ENCODE data around the gene PIN1.
A peak's percentile ranks its signal among the peaks of the same experiment; 100 is the strongest.
"Not testable (repeated sequence)": the region's sequence is repeated elsewhere in the genome, so short reads cannot be mapped to it uniquely, and the experiment has no call there.

The PIN1 gene

DNA sequence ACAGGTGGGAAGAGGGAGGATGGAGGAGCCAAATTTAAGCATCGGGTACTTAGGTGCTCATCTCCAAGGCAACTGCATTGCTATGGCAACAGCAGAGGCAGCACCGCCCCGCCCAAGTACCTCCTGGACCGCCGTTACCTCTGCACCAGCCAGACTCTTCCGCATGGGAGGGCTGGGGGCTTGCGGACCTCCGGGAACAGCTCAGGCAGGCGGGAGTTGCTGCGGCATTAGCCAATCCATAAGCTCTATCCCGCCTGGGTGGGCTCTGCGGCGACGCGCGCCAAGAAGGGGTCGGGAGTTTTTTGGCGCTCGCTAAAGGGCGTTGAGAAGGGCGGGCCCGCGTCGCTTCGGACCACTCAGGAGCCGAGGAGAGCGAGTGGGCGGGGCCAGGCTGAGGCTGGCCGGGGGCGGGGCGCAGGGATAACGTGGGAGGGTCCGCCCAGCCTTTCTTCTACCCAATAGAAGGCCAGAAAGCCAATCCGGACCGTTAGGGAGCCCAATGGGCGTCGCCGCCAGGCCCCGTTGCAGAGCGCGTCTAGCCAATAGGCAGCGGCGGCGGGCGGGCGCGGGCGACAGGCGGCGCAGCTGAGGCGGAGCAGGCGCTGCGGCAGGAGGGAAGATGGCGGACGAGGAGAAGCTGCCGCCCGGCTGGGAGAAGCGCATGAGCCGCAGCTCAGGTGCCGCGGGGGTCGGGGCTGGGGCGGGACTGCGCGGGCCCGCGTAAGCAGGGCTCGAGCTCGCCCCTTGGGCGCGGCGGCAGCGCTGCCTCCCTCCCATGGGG is at the start of gene PIN1:
Gene PIN1, plus strand, starts transcription at position 593 of the 781 bp plus-strand sequence. Its CDS starts 27 bp downstream, at position 620.
- DNase-seq (ENCODE audit: low read depth) = peak; percentile 98

DNA sequence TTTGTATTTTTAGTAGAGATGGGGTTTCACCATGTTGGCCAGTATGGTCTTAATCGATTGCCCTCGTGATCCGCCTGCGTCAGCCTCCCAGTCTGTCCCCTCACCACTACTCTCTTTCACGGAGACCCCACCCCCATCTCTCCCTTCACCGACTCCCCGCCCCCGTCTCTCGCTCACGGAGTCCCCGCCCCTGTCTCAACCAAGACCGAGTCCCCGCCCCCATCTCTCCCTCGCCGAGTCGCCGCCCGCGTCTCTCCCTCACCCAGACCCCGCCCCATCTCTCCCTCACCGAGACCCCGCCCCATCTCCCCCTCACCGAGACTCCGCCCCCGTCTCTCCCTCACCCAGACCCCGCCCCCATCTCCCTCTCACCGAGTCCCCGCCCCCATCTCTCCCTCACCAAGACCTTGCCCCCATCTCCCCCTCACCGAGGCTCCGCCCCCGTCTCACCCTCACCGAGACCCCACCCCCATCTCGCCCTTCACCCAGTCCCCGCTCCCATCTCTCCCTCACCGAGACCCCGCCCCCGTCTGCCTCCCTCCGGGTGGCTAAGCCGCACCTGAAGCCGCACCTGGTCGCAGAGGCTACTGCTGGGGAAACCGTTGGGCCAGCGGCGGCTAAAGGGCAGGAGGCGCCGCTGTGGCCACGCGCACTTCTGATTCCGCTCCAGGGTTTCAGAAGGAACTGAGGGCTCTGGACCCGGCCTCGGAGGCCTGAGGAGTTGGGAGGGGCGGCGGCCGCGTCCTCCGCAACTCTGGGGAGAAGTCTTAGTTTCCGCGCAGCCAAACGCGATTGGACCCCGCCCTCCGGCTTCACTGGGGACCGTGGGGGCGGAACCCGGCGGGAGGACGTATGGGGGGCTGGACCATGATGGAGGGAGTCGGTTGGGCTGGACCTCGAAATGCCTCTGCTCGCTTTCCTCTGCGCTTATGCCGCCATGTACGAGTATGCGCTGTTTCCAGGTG is 49.5 kb upstream of the PIN1 start:
- DNase-seq (ENCODE audit: low read depth) = peak; percentile 96

DNA sequence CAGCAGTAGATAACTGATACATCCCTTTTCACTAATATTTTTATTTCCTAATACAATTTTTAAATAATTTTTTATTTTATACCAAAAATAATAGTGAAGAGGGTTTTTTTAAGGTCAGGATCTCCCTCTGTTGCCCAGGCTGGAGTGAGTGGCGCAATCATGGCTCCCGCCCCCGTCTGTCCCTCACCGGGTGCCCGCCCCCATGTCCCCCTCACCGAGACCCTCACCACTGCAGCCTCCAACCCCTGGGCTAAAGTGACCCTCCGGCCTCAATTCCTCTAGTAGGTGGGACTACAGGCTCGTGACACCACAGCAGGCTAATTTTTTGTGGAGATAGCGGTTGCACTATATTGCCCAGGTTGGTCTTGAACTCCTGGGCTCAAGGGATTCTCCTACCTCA is 48.8 kb upstream of the PIN1 start:
- DNase-seq (ENCODE audit: low read depth) = no peak

GRCh38 chr19:9786819-9787218 is 48.3 kb upstream of the PIN1 start:
- no peak for DNase-seq (ENCODE audit: low read depth)

DNA sequence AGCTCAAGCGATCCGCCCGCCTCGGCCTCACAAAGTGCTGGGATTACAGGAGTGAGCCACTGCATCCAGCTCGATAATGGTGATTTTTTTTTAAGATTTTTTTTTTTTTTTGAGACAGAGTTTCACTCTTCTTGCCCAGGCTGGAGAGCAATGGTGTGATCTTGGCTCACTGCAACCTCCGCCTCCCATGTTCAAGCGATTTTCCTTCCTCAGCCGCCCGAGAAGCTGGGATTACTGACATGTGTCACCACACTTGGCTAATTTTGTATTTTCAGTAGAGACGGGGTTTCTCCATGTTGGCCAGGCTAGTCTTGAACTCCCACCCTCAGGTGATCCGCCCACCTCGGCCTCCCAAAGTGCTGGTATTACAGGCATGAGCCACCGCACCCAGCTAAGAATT is 46.5 kb upstream of the PIN1 start:
- DNase-seq (ENCODE audit: low read depth) = not testable (repeated sequence)

- no peak for DNase-seq (ENCODE audit: low read depth)
Observed at GRCh38 chr19:9789066-9789465, 46.1 kb upstream of the PIN1 start.

DNA sequence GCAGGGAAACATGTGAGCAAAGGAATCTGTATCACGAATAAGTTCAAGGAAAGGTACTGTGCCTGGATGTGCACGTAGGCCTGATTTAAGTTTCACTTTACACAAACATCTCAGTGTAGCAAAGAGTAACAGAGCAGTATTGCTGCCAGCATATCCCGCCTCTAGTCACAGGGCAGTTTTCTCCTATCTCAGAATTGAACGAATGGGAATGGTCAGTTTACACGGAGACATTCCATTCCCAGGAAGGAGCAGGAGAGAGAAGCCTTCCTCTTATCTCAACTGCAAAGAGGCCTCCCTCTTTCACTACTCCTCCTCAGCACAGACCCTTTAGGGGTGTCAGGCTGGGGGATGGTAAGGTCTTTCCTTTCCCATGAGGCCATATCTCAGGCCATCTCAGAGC is 45.5 kb upstream of the PIN1 start:
- not testable (repeated sequence) for DNase-seq (ENCODE audit: low read depth)

DNA sequence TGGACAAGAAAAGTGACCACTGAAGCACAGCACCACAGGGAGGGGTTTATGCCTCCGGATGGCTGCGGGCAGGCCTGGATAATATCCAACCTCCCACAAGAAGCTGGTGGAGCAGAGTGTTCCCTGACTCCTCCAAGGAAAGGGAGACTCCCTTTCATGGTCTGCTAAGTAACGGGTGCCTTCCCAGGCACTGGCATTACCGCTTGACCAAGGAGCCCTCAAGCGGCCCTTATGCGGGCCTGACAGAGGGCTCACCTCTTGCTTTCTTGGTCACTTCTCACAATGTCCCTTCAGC is 44.1 kb upstream of the PIN1 start:
- not testable (repeated sequence) for DNase-seq (ENCODE audit: low read depth)

DNA sequence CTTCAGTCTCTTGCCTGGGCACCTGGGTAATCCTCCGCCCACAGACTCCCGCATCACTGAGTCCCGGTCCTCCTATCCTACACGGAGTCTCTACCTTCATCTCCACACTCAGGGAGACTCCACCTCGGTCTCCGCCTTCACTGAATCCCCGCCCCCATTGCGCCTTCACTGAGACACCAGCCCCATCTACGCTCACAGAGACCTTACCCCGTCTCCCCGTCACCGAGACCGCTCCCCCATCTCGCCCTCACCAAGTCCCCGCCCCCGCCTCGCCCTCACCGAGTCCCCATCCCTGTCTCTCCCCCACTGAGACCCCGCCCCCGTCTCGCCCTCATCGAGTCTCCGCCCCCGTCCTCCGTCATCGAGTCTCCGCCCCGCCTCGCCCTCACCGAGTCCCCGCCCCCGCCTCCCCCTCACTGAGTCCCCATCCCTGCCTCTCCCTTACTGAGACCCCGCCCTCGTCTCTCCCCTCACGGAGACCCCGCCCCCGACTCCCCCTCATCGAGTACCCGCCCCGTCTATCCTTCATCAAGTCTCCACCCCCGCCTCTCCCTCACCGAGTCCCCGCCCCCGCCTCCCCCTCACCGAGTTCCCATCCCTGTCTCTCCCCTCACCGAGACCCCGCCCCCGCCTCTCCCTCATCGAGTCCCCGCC is 43.4 kb upstream of the PIN1 start:
- DNase-seq (ENCODE audit: low read depth) = peak; percentile 94

GRCh38 chr19:9792206-9793070 is 42.7 kb upstream of the PIN1 start:
- peak; percentile 92 for DNase-seq (ENCODE audit: low read depth)

DNA sequence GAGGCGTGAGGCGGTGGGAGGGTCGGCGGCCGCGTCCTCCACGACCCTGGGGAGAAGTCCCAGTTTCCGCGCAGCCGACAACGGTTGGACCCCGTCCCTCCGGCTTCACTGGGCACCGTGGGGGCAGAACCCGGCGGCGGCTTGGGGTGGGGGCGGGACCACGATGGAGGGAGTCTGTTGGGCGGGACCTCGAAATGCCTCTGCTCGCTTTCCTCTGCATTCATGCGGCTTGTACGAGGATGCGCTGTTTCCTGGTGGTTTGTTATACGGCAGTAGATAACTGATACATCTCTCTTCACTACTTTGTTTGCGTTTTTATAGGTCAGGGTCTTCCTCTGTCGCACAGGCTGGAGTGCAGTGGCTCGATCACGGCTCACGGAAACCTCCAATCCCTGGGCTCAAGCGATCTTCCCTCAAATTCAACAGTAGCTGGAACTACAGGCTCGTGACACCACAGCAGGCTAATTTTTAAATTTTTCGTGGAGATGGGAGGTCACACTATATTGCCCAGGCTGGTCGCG is 42.0 kb upstream of the PIN1 start:
- peak; percentile 35 for DNase-seq (ENCODE audit: low read depth)

GRCh38 chr19:9796113-9796773 is 38.9 kb upstream of the PIN1 start:
- peak; percentile 66 for DNase-seq (ENCODE audit: low read depth)

GRCh38 chr19:9797871-9798270 is 37.2 kb upstream of the PIN1 start:
- no peak for DNase-seq (ENCODE audit: low read depth)

DNA sequence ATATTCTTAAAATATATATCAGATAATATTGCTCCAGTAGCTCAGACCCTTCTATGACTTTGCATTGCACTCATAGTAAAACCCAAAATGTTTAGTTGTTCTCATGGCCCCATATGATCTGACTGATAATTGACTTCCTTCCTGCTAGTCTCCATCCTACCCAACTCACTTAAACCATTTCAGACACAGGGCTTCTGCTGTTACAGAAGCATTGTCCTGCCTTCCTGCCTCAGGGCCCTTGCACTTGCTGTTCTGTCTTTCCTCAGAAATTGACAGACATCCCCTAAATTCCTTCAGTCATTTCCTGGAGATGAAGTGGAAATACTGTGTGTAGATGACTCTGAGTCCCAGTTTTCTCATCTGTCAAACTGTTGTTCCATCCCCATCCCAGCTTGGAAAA is 36.0 kb upstream of the PIN1 start:
- DNase-seq (ENCODE audit: low read depth) = no peak

DNA sequence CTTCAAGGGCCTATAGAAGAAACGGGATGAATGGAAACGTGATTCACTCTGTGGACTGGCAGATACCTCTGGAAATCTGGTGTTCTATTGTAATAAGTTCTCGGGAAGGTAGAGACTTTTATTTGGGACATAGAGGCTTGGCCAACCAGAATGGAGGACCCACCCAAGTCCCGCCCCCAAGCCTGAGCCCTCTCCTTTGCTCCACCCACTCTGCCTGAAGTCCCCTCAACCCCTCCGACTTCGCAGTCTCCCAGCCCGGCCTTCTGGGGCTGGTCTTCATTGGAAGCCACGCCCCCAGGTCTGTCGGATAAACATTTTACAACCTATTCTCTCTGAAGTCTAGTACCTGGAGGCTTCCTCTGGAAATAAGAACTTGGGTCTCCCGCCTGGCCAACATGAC is 33.1 kb upstream of the PIN1 start:
- DNase-seq (ENCODE audit: low read depth) = no peak

DNA sequence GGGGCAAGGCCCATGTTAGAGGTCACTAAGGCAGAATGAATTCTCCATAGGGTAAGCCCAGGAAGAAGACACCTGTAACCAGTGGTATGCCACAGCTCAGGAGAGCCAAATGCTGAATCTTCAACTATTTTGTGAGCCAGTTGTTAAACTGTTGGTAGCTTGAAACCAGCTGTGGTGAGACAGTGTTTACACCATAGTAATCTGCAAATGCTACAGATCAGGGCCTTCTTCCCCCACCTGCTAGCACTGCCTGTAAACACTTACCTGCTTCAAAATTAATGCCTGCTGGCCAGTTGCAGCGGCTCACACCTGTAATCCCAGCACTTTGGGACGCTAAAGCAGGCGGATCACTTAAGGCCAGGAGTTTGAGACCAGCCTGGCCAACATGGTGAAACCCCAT is 28.3 kb upstream of the PIN1 start:
- no peak for DNase-seq (ENCODE audit: low read depth)

DNA sequence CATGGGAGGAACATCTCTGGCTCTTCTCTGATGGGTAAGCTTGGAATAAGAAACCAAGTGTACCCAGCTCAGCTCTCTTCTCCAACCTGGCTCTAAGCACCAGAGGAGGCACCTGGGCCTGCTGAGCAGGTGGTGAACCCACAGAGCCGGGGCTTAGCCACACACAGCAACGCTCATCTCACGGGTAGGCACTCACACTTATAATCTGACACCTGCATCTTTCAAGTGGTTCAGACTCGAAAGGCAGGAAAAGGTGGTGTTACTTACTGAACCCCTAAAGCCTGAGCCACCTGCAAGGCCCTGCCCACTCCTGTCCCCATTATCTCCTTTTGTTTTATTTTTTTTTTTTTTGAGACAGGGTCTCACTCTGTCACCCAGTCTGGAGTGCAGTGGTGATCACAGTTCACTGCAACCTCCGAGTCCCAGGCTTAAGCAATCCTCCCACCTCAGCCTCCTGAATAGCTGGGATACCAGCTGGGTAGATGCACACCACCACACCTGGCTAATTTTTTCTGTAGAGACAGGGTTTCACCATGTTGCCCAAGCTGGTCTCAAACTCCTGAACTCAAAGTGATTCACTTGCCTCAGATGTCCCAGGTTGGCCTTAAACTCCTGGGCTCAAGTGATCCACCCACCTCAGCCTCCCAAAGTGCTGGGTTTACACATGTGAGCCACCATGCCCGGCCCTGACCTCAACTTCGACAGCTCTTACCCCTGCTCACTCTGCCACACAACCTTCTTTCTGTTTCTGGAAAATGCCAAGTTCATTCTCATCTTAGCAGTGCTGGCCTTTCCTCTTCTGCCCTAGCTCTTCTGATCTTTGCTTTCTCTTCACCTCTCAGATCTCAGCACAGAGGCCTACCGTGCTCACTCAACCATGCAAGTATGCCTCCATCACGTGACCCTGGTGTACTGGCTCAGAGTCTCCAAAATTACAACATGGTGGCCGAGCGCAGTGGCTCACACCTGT is 26.0 kb upstream of the PIN1 start:
- no peak for DNase-seq (ENCODE audit: low read depth)

- DNase-seq (ENCODE audit: low read depth) = no peak
Observed at GRCh38 chr19:9811139-9811538, 24.0 kb upstream of the PIN1 start.

GRCh38 chr19:9818175-9818733 is 16.9 kb upstream of the PIN1 start:
- no peak for DNase-seq (ENCODE audit: low read depth)

Measured in stimulated activated CD8-positive, alpha-beta memory T cell treated with anti-CD3 and anti-CD28 coated beads, Interleukin-12 subunit alpha, Interleukin-12 subunit beta, amount 100 ng/mL, for 1 hour (primary cell).